LNCaP clone FGC (cell line): Measurements from ENCODE around the gene KRTAP19-5.

Source experiments
- DNase-seq: peaks from one replicate; pipeline ENCODE4 v3.0.0-alpha.2; 2011; ENCODE audit warnings: low read depth
- H3K4me3 ChIP-seq: 2 replicates; pipeline ENCODE4 v1.5.1; 2011; ENCODE audit warnings: mild to moderate bottlenecking, low read depth, low read length, control low read depth
- CTCF ChIP-seq: IDR thresholded peaks from 2 replicates; pipeline ENCODE4 v1.5.1; 2012; ENCODE audit warnings: mild to moderate bottlenecking; ENCODE audit not compliant: control insufficient read depth, insufficient read depth; ENCODE audit errors: extremely low read depth

Gene KRTAP19-5

GRCh38 chr21:30468900-30469714 is 32.8 kb downstream of the KRTAP19-5 start:
- TF ChIP-seq CTCF: no peak
- no peak overlapping the region for H3K4me3 ChIP-seq
- no peak for DNase-seq

- no peak for DNase-seq
- TF ChIP-seq CTCF: peak; percentile 60
- H3K4me3 ChIP-seq: no peak overlapping the region
Measured at GRCh38 chr21:30463713-30464112, 38.2 kb downstream of the KRTAP19-5 start.
